Inflammatory macrophage treated with lipopolysaccharide for 1 hour (primary cell): ENCODE results near the gene KAT2B.

Experiments used
- DNase-seq, 2 donors: peaks; one replicate each; pipeline ENCODE4 v3.0.0-alpha.2; 2020 to 2022

KAT2B gene

DNA sequence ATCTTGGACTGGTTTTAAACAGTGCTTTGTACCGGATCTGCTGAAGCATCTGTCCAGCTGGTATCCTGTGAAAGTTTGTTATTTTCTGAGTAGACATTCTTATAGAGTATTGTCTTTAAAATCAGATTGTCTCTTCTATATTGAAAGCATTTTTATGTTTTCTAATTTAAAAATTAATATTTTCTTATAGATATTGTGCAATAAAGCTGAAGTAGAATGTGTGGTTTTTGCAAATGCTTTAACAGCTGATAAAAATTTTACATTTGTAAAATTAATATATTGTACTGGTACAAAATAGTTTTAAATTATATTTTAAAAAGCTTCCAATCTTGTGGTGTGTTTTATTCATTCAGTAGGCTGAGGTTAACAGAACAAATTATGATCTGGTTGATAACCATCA lies 113.8 kb downstream of the KAT2B start:
- DNase-seq = no peak

DNA sequence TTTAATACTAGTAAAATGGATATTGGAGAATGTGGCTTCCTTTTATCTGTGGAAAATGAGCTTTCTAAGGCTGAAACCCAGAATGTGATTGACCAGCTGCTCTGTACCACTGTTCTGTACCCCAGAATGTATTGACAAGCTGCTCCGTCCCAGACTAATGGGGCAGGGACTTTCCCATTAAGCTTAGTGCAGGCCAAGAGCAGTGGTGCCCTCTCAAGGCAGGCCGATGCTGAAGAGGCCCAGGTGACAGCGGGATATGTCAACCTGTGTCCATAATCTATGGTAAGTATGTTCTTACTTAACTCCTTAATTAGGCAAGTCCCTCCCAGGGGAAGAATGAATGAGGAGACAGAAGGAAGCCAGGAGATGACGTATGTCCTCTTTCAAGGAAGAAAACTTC lies 114.7 kb downstream of the KAT2B start:
- no peak for DNase-seq

DNA sequence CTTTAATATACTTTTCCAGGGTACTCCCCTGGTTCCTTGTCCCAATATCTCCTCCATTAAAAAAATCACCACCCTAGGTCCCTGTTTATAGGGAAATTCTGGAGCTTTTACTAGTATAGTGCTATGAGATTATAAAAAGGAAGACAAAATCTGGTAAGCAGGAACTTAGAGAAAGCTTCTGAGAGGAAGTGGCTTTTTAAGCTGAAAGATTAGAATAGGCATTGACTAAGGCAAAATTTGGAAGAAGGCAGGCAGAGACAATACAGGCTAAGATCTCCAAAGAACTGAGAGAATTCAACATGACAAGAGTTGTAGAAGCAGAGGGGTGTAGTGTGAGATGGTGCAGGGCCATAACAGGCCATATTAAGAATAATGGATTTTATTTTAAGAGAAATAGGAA lies 120.0 kb downstream of the KAT2B start:
- peak; percentile 0 to 10 for DNase-seq

DNA sequence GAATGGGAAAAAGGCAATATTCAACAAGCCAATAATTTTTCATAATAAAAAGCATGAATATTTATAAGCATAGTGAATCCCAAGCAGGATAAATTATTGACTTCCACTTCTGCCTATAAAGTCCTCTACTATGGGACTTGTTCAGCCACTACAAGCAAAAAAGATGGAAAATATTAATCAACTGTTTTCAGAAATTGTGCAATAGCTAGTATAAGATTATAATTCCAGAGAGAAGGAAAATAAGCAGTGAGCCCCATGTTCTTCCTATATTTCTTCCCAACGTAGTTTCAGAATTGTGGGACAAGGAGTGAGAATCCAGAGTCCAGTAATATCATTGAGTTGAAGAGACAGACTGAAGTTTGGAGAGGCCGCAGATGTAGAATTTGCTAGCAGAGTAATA lies 121.5 kb downstream of the KAT2B start:
- no peak for DNase-seq

DNA sequence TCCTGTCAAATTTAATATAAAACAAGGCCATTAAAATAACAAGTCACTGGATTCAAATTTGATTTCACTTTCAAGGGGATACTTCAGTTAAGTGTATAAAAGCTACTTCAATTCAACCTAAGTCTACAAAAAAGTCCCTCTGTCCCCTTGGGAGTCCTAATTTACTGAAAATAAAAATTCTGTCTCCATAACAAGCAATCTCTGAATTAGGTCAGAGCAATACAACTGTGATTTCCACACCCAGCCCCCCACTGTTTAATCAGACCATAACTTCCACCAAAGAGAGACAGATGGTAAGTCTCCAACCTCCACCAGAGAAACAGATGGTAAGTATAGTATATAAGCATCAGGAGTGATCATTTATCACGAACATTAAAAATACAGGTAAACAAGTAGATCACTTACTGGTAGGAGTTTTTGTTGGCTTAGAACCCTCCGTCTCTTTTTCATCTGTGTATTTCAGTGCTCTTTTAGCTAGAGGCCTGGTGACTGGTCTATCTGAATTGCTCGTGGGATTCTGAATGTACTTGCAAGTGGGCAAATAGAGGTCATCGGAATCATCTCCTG lies 133.7 kb downstream of the KAT2B start:
- no peak for DNase-seq

DNA sequence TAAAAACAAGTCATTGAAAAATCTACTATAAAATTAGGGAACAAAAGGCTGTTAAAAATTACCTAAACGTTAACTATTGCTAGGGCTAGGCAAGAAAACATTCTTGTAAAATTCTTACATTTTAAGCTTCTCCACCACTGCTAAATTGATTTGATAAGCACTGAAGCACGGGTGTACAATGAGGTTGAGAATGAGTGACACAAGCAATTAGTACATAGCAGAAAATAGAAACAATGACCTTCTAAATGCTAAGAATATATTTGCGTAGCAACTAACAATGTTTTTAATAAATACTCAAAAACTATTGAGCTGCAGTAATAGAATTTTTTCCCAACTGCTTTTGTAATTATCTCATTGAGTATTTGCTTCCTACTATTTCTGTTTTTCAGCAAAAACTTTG lies 141.0 kb downstream of the KAT2B start:
- no peak for DNase-seq

DNA sequence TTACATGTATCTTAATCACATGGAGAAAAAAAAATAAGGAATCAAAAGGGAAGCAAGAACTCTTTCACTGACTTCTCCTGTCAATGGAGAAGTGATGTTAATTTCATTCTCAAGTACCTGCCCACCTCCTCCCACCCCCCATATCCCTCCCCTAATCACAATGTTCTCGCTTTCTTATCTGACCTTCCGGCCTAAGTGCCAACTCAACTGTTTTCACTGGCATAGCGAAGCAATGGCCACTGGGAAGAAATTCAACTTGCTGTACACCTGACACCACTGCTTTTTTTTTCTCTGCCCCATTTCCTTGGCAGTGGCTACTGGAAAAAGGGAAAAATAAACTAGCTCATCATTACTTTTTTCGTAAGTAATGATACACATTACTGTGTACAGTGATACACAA lies 142.0 kb downstream of the KAT2B start:
- no peak for DNase-seq

DNA sequence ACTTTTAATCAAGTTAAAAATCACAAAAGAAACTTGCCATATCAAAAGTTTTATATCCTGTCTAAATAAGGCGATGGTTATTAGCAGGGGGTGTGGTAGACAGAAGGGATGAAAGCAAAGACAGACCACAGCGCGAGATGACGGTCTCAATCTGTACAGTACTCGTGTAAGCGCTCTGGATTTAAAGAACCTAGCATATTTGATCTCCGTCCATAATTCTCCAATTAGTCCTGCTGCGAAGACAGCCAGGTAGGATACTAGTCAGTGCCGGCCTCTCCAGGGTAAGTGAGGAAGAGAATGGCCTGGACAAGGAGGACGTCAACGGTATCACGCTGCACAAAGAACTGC lies 145.1 kb downstream of the KAT2B start:
- DNase-seq = no peak

DNA sequence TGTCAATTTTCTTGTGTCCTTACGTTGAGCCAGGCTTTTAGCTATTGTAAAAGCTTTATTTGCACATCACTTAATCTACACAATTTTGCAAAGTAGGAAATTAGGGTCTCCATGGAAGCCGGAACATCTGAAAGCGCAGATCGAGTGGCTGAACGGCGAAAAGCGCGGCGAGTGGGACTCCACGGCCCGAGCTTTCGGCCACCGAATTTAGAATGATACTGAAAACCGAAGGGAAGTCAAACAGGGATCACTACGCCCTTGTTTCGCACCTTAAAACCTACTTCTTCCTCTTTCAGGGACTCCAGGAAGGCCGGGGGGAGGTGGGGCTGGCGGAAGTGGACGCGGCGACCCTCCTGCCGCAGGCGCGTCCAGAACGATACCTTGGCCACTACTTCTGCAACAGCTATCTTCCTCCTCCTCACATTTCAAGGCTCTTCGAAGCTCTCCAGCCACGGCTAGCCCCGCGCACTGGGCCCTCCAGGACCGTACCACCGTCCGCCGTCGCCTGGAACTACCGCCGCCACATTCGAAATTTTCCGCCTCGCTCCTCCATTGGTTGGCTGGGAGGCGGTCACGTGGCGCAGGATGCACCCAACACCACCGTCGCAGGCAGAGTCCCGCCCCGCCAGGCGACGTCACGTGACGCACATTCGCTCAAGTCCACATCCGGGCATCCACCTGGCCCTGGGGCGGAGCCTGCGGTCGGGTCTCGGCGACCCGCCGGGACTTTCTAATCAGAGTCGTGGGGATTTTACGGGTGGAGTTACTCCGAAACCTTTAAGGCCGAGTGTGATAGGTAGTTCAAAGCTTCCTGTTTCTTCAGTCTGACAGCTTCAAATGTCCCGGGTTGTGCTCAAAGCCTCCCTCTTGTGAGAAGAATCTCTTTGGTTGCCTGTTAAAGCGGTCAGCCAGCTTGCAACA lies 145.7 kb downstream of the KAT2B start, which contains the start of gene SGO1:
Gene SGO1 (minus strand): TSS at position 528 of the 921 bp plus-strand sequence. CDS start 2,179 bp downstream, outside the sequence.
- peak; percentile 98 to 99 for DNase-seq

DNA sequence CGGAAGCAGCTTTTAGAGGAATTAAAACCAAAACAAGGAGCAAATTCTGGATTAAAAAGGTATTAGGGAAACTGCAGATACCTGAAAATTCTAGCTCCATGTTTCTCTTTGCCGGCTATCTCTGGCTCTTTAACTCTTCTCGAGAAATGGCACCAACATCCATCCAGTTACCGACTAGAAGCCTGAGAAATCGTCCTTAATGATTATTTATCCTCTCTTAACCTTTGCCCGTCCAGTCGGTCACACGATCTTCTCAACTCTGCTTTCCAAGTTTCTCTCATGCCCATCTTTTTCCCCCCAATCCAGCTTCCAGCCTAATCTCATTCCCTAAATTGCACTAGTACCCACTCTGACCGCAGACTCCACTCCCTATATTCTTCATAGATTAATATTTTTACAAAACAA lies 146.4 kb downstream of the KAT2B start:
- DNase-seq = no peak

DNA sequence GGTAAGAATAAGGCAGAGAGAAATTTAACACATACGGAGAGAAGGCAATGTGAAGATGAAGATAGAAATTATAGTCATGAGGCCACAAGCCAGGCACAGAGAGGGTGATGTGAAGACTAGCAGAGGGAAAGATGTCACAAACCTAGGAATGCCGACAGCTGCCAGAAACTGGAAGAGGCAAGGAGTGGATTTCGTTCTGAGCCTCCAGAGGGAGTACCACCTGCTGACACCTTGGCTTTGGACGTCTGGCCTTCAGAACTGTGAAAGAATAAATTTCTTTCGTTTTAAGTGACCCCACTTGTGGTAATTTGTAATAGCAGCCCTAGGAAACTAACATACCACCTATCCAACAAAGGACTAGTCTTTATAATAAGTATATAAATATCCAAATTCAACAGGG lies 150.7 kb downstream of the KAT2B start:
- no peak for DNase-seq

DNA sequence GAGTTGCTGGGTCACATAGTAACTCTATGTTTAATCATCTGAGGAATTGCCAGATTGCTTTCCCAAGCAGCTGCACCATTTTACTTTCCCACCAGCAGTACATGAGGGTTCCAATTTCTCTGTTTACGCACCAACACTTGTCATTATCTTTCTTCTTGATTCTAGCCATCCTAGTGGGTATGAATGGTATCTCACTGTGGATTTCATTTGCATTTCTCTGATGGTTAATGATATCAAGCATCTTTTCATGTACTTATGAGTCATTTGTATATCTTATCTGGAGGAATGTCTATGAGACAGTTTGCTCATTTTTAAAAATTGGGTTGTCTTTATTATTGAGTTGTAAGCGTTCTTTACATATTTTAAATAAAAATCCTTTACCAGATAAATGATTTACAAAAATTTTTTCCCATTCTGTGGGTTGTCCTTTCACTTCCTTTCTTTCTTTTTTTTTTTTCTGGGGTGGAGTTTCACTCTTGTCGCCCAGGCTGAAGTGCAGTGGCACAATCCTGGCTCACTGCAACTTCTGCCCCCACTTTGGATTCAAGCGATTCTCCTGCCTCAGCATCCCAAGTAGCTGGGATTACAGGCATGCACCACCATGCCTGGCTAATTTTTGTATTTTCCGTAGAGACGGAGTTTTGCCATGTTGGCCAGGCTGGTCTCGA lies 154.7 kb downstream of the KAT2B start:
- no peak for DNase-seq

DNA sequence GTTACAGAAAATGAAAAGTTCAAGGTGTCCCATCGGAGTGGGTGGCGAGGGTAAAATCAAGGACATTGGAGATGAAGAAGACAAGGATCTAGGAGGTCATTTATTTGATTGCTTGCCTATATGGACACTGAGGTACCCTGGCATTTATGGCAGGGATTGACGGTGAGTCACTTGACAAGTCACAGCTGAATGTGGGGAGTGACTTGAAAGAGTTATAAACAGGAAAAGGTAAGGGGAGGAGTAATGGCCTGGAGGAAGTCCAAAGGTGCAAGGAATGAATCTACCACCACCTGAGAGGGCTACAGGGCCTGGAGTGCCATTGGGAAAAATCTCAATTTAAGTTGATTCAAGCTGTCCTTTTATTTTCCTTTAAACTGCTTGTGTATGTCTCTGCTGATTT lies 157.5 kb downstream of the KAT2B start:
- no peak for DNase-seq

DNA sequence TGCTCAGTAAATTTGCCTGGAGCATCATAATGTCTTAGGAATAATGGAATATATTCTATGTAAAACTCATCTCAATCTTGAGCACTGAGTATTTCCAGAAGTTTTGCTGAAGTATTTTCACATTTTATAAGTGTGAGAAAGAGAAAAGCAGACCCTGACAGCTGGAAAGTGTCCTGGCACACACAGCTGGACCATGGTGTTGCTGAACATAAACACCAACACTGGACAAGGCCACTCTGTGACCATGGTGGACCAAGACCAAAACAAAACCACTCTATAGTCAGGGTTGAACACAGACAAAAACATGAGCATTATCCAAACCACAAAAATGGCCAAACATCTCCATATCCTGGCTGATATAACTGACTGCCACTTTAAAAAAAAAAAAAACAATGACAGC lies 160.9 kb downstream of the KAT2B start:
- no peak for DNase-seq
